ENCODE data around the gene KIF6. TPM values are rescaled to one million over a fixed set of nuclear protein-coding genes. Genes with fewer than 3 reads are reported as not detected.

KIF6 gene
- total RNA-seq, 1 donor from 2014 or later: 1.0 TPM

GRCh38 chr6:39393075-39393474, 332.1 kb downstream of the KIF6 start:
- no peaks in the 10 kb centered on the region for H3K36me3 ChIP-seq (ENCODE audit: control insufficient read depth in 3 of 3, insufficient read depth in 3 of 3, low read length in 3 of 3)
- no peaks in the 10 kb centered on the region for H3K9me3 ChIP-seq (ENCODE audit: control insufficient read depth in 3 of 3, low read length in 3 of 3)
- H3K4me3 ChIP-seq (ENCODE audit: low read length in 3 of 3): no peak overlapping the region
- H3K4me1 ChIP-seq (ENCODE audit: control insufficient read depth in 3 of 3, insufficient read depth in 3 of 3, low read length in 3 of 3): no peaks in the 10 kb centered on the region
- no peak overlapping the region for H3K27ac ChIP-seq (ENCODE audit: low read depth, low read length)
- no peak overlapping the region for H3K9ac ChIP-seq (ENCODE audit: low read depth in 1 of 3, low read length in 3 of 3)
- H3K27me3 ChIP-seq (ENCODE audit: control insufficient read depth in 3 of 3, insufficient read depth in 3 of 3, low read length in 3 of 3): peaks cover 0 to 7% (median 0%) of the 10 kb centered on the region in 3 donors

GRCh38 chr6:39391182-39391581, 334.0 kb downstream of the KIF6 start:
- H3K4me1 ChIP-seq (ENCODE audit: control insufficient read depth in 3 of 3, insufficient read depth in 3 of 3, low read length in 3 of 3): no peaks in the 10 kb centered on the region
- no peak overlapping the region for H3K27ac ChIP-seq (ENCODE audit: low read depth, low read length)
- peaks cover 0 to 8% (median 0%) of the 10 kb centered on the region in 3 donors for H3K27me3 ChIP-seq (ENCODE audit: control insufficient read depth in 3 of 3, insufficient read depth in 3 of 3, low read length in 3 of 3)
- H3K36me3 ChIP-seq (ENCODE audit: control insufficient read depth in 3 of 3, insufficient read depth in 3 of 3, low read length in 3 of 3): no peaks in the 10 kb centered on the region
- no peak overlapping the region for H3K4me3 ChIP-seq (ENCODE audit: low read length in 3 of 3)
- no peaks in the 10 kb centered on the region for H3K9me3 ChIP-seq (ENCODE audit: control insufficient read depth in 3 of 3, low read length in 3 of 3)
- H3K9ac ChIP-seq (ENCODE audit: low read depth in 1 of 3, low read length in 3 of 3): no peak overlapping the region

GRCh38 chr6:39389484-39389767, 335.8 kb downstream of the KIF6 start:
- Histone ChIP-seq H3K9me3 (ENCODE audit: control insufficient read depth in 3 of 3, low read length in 3 of 3) (no peaks in the 10 kb centered on the region), H3K4me3 (ENCODE audit: low read length in 3 of 3) (no peak overlapping the region), H3K27ac (ENCODE audit: low read depth, low read length) (no peak overlapping the region), H3K4me1 (ENCODE audit: control insufficient read depth in 3 of 3, insufficient read depth in 3 of 3, low read length in 3 of 3) (no peaks in the 10 kb centered on the region), H3K9ac (ENCODE audit: low read depth in 1 of 3, low read length in 3 of 3) (no peak overlapping the region), H3K36me3 (ENCODE audit: control insufficient read depth in 3 of 3, insufficient read depth in 3 of 3, low read length in 3 of 3) (no peaks in the 10 kb centered on the region), H3K27me3 (ENCODE audit: control insufficient read depth in 3 of 3, insufficient read depth in 3 of 3, low read length in 3 of 3) (peaks cover 0 to 8% (median 0%) of the 10 kb centered on the region in 3 donors)

- Histone ChIP-seq H3K27ac (ENCODE audit: low read depth, low read length) (no peak overlapping the region), H3K9me3 (ENCODE audit: control insufficient read depth in 3 of 3, low read length in 3 of 3) (no peaks in the 10 kb centered on the region), H3K9ac (ENCODE audit: low read depth in 1 of 3, low read length in 3 of 3) (no peak overlapping the region), H3K4me3 (ENCODE audit: low read length in 3 of 3) (no peak overlapping the region), H3K36me3 (ENCODE audit: control insufficient read depth in 3 of 3, insufficient read depth in 3 of 3, low read length in 3 of 3) (no peaks in the 10 kb centered on the region), H3K27me3 (ENCODE audit: control insufficient read depth in 3 of 3, insufficient read depth in 3 of 3, low read length in 3 of 3) (peaks cover 0 to 8% (median 0%) of the 10 kb centered on the region in 3 donors), H3K4me1 (ENCODE audit: control insufficient read depth in 3 of 3, insufficient read depth in 3 of 3, low read length in 3 of 3) (no peaks in the 10 kb centered on the region)
Observed at GRCh38 chr6:39388606-39389483, 336.4 kb downstream of the KIF6 start.

GRCh38 chr6:39387785-39388184, 337.4 kb downstream of the KIF6 start:
- Histone ChIP-seq H3K9me3 (ENCODE audit: control insufficient read depth in 3 of 3, low read length in 3 of 3) (no peaks in the 10 kb centered on the region), H3K4me3 (ENCODE audit: low read length in 3 of 3) (no peak overlapping the region), H3K4me1 (ENCODE audit: control insufficient read depth in 3 of 3, insufficient read depth in 3 of 3, low read length in 3 of 3) (no peaks in the 10 kb centered on the region), H3K9ac (ENCODE audit: low read depth in 1 of 3, low read length in 3 of 3) (no peak overlapping the region), H3K27me3 (ENCODE audit: control insufficient read depth in 3 of 3, insufficient read depth in 3 of 3, low read length in 3 of 3) (peaks cover 0 to 8% (median 0%) of the 10 kb centered on the region in 3 donors), H3K27ac (ENCODE audit: low read depth, low read length) (no peak overlapping the region), H3K36me3 (ENCODE audit: control insufficient read depth in 3 of 3, insufficient read depth in 3 of 3, low read length in 3 of 3) (no peaks in the 10 kb centered on the region)

GRCh38 chr6:39386487-39386886, 338.7 kb downstream of the KIF6 start:
- H3K27ac ChIP-seq (ENCODE audit: low read depth, low read length): no peak overlapping the region
- no peaks in the 10 kb centered on the region for H3K36me3 ChIP-seq (ENCODE audit: control insufficient read depth in 3 of 3, insufficient read depth in 3 of 3, low read length in 3 of 3)
- H3K9me3 ChIP-seq (ENCODE audit: control insufficient read depth in 3 of 3, low read length in 3 of 3): no peaks in the 10 kb centered on the region
- H3K4me1 ChIP-seq (ENCODE audit: control insufficient read depth in 3 of 3, insufficient read depth in 3 of 3, low read length in 3 of 3): no peaks in the 10 kb centered on the region
- H3K4me3 ChIP-seq (ENCODE audit: low read length in 3 of 3): no peak overlapping the region
- no peak overlapping the region for H3K9ac ChIP-seq (ENCODE audit: low read depth in 1 of 3, low read length in 3 of 3)
- peaks cover 0 to 8% (median 0%) of the 10 kb centered on the region in 3 donors for H3K27me3 ChIP-seq (ENCODE audit: control insufficient read depth in 3 of 3, insufficient read depth in 3 of 3, low read length in 3 of 3)

GRCh38 chr6:39381550-39382140, 343.6 kb downstream of the KIF6 start:
- no peaks in the 10 kb centered on the region for H3K9me3 ChIP-seq (ENCODE audit: control insufficient read depth in 3 of 3, low read length in 3 of 3)
- no peaks in the 10 kb centered on the region for H3K27me3 ChIP-seq (ENCODE audit: control insufficient read depth in 3 of 3, insufficient read depth in 3 of 3, low read length in 3 of 3)

GRCh38 chr6:39380837-39381549, 344.2 kb downstream of the KIF6 start:
- Histone ChIP-seq H3K4me1 (ENCODE audit: control insufficient read depth in 3 of 3, insufficient read depth in 3 of 3, low read length in 3 of 3) (peaks cover 0 to 4% (median 0%) of the 10 kb centered on the region in 3 donors), H3K4me3 (ENCODE audit: low read length in 3 of 3) (no peak overlapping the region), H3K9ac (ENCODE audit: low read depth in 1 of 3, low read length in 3 of 3) (no peak overlapping the region), H3K27me3 (ENCODE audit: control insufficient read depth in 3 of 3, insufficient read depth in 3 of 3, low read length in 3 of 3) (no peaks in the 10 kb centered on the region), H3K27ac (ENCODE audit: low read depth, low read length) (no peak overlapping the region), H3K9me3 (ENCODE audit: control insufficient read depth in 3 of 3, low read length in 3 of 3) (no peaks in the 10 kb centered on the region), H3K36me3 (ENCODE audit: control insufficient read depth in 3 of 3, insufficient read depth in 3 of 3, low read length in 3 of 3) (no peaks in the 10 kb centered on the region)

More at GRCh38 chr6:39381550-39382140, 343.6 kb downstream of the KIF6 start:
- H3K4me1 ChIP-seq (ENCODE audit: control insufficient read depth in 3 of 3, insufficient read depth in 3 of 3, low read length in 3 of 3): peaks cover 0 to 4% (median 0%) of the 10 kb centered on the region in 3 donors
- no peak overlapping the region for H3K9ac ChIP-seq (ENCODE audit: low read depth in 1 of 3, low read length in 3 of 3)
- H3K27ac ChIP-seq (ENCODE audit: low read depth, low read length): no peak overlapping the region
- no peaks in the 10 kb centered on the region for H3K36me3 ChIP-seq (ENCODE audit: control insufficient read depth in 3 of 3, insufficient read depth in 3 of 3, low read length in 3 of 3)
- H3K4me3 ChIP-seq (ENCODE audit: low read length in 3 of 3): no peak overlapping the region

GRCh38 chr6:39378960-39379425, 346.2 kb downstream of the KIF6 start:
- Histone ChIP-seq H3K4me1 (ENCODE audit: control insufficient read depth in 3 of 3, insufficient read depth in 3 of 3, low read length in 3 of 3) (peaks cover 0 to 4% (median 0%) of the 10 kb centered on the region in 3 donors), H3K4me3 (ENCODE audit: low read length in 3 of 3) (no peak overlapping the region), H3K36me3 (ENCODE audit: control insufficient read depth in 3 of 3, insufficient read depth in 3 of 3, low read length in 3 of 3) (no peaks in the 10 kb centered on the region), H3K9ac (ENCODE audit: low read depth in 1 of 3, low read length in 3 of 3) (no peak overlapping the region), H3K27ac (ENCODE audit: low read depth, low read length) (no peak overlapping the region), H3K27me3 (ENCODE audit: control insufficient read depth in 3 of 3, insufficient read depth in 3 of 3, low read length in 3 of 3) (no peaks in the 10 kb centered on the region), H3K9me3 (ENCODE audit: control insufficient read depth in 3 of 3, low read length in 3 of 3) (no peaks in the 10 kb centered on the region)

All from skeletal muscle tissue (tissue), 4 donors.